ENCODE data around the gene CXCL3.

Gene CXCL3

GRCh38 chr4:73989928-73990327, 48.6 kb downstream of the CXCL3 start:
- no peak for DNase-seq
- Histone ChIP-seq H3K4me1 (no peaks in the 10 kb centered on the region), H3K9me3 (no peaks in the 10 kb centered on the region), H3K27me3 (no peaks in the 10 kb centered on the region), H3K4me3 (no peak overlapping the region), H3K27ac (no peak overlapping the region), H3K36me3 (no peaks in the 10 kb centered on the region)
- intact Hi-C loops (cut with DNase I; ENCODE audit: low total_unique reads) = no loop called here
- TF ChIP-seq, protein P1, sequence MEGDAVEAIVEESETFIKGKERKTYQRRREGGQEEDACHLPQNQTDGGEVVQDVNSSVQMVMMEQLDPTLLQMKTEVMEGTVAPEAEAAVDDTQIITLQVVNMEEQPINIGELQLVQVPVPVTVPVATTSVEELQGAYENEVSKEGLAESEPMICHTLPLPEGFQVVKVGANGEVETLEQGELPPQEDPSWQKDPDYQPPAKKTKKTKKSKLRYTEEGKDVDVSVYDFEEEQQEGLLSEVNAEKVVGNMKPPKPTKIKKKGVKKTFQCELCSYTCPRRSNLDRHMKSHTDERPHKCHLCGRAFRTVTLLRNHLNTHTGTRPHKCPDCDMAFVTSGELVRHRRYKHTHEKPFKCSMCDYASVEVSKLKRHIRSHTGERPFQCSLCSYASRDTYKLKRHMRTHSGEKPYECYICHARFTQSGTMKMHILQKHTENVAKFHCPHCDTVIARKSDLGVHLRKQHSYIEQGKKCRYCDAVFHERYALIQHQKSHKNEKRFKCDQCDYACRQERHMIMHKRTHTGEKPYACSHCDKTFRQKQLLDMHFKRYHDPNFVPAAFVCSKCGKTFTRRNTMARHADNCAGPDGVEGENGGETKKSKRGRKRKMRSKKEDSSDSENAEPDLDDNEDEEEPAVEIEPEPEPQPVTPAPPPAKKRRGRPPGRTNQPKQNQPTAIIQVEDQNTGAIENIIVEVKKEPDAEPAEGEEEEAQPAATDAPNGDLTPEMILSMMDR (IDR thresholded peaks at IDR 0.05) = no peak

DNA sequence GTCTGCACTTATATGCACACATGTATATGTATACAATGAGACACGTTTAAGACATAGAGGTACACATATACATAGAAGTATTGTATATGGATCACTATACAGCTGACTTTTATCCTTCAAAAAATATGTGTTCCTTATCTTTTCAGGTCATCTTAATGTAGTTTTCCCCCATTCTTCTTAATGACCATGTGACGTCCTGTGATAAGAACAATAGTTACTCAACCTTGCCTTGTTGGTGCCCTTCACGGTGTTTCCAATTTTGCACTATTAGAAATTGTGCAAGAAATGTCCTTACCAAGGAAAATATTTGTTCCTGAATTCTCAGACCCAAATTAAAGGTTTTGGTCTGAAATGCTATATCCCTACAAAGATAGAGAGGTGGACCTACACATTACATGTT, 49.5 kb downstream of the CXCL3 start:
- TF ChIP-seq, protein P1 (IDR thresholded peaks at IDR 0.05) = no peak
- H3K27ac ChIP-seq = no peak overlapping the region
- no peak overlapping the region for H3K4me3 ChIP-seq
- intact Hi-C loops (cut with DNase I; ENCODE audit: low total_unique reads) = no loop called here
- H3K4me1 ChIP-seq = no peaks in the 10 kb centered on the region
- no peaks in the 10 kb centered on the region for H3K27me3 ChIP-seq
- H3K36me3 ChIP-seq = no peaks in the 10 kb centered on the region
- no peaks in the 10 kb centered on the region for H3K9me3 ChIP-seq
- no peak for DNase-seq

DNA sequence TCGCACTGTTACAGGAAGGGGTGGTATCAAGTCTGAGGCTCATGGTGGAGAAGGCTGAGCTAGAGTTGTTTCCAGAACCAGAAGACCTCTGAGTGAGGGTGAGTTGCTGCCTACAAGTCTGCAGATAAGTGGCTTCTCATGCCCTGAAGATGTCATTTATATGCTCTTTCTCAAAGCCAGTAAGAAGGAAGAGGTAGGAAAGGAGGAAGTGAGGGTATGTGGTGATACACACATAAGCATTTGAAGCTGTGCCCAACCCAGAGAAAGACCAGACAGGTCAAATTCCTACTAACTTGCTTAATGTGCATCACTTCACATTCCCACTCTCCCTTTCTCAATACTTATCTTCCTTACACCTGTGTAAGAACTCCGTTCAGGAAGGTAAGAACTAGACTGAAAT, 50.4 kb downstream of the CXCL3 start, which contains the start of gene PPBP:
PPBP (minus strand) TSS at position 130 of the 400 bp plus-strand sequence; CDS start at position 43, 87 bp downstream.
- DNase-seq = no peak

More for the DNA sequence above, 50.4 kb downstream of the CXCL3 start, which contains the start of gene PPBP:
- no peak within 1 kb of the TSS for H3K27ac ChIP-seq
- H3K4me1 ChIP-seq = no peaks in the 10 kb centered on the region
- no peaks in the 10 kb centered on the region for H3K27me3 ChIP-seq
- no peaks in the 10 kb centered on the region for H3K36me3 ChIP-seq
- intact Hi-C loops (cut with DNase I; ENCODE audit: low total_unique reads) = no loop called here
- no peaks in the 10 kb centered on the region for H3K9me3 ChIP-seq
- TF ChIP-seq, protein P1 (IDR thresholded peaks at IDR 0.05) = no peak
- H3K4me3 ChIP-seq = no peak within 1 kb of the TSS
